ENCODE measurements around the gene MACF1. TPM values are rescaled to one million over a fixed set of nuclear protein-coding genes. Genes with fewer than 3 reads are reported as not detected.
A peak's percentile ranks its signal among the peaks of the same experiment; 100 is the strongest.

Gene MACF1
- polyA plus RNA-seq, 6 donors from 2014 or later = 9.1 to 96.3 (median 29.5) TPM

- H3K36me3 Mint-ChIP-seq = peaks cover 0 to 4% of the 10 kb centered on the region in 2 donors
- peak overlapping the region in 1 of 6 donors; percentile 58 for H3K27ac Mint-ChIP-seq
Measured at GRCh38 chr1:39397487-39397886, 193.0 kb downstream of the MACF1 start.

GRCh38 chr1:39398278-39399021 is 194.0 kb downstream of the MACF1 start:
- no peaks in the 10 kb centered on the region for H3K9me3 Mint-ChIP-seq
- peaks cover 59 to 70% (median 62%) of the 10 kb centered on the region in 3 donors for H3K4me1 Mint-ChIP-seq
- peak overlapping the region in 4 of 8 donors; percentile 11 to 63 (median 53) for H3K4me3 Mint-ChIP-seq
- peaks cover 0 to 4% of the 10 kb centered on the region in 2 donors for H3K36me3 Mint-ChIP-seq
- peak; percentile 51 to 57 for ATAC-seq (ENCODE audit: low read depth in 2 of 2)
- no peaks in the 10 kb centered on the region for H3K27me3 Mint-ChIP-seq
- peak; percentile 18 for DNase-seq
- H3K27ac Mint-ChIP-seq = peak overlapping the region; percentile 43 to 91 (median 66)

More at GRCh38 chr1:39397487-39397886, 193.0 kb downstream of the MACF1 start:
- H3K4me3 Mint-ChIP-seq = no peak overlapping the region
- ATAC-seq (ENCODE audit: low read depth in 2 of 2) (no peak), DNase-seq (no peak)
- no peaks in the 10 kb centered on the region for H3K27me3 Mint-ChIP-seq
- peaks cover 53 to 66% (median 60%) of the 10 kb centered on the region in 3 donors for H3K4me1 Mint-ChIP-seq
- H3K9me3 Mint-ChIP-seq = no peaks in the 10 kb centered on the region

GRCh38 chr1:39401106-39401505 is 196.6 kb downstream of the MACF1 start:
- Mint-ChIP-seq H3K27me3 (no peaks in the 10 kb centered on the region), H3K27ac (no peak overlapping the region), H3K36me3 (peaks cover 0 to 4% of the 10 kb centered on the region in 2 donors), H3K4me1 (peaks cover 39 to 44% (median 43%) of the 10 kb centered on the region in 3 donors), H3K9me3 (no peaks in the 10 kb centered on the region), H3K4me3 (no peak overlapping the region)
- ATAC-seq (ENCODE audit: low read depth in 2 of 2) (no peak), DNase-seq (no peak)

- Mint-ChIP-seq H3K4me3 (peak overlapping the region in 1 of 8 donors; percentile 73), H3K27ac (no peak overlapping the region), H3K36me3 (peaks cover 0 to 2% of the 10 kb centered on the region in 2 donors), H3K27me3 (no peaks in the 10 kb centered on the region), H3K9me3 (no peaks in the 10 kb centered on the region), H3K4me1 (peaks cover 19 to 34% (median 24%) of the 10 kb centered on the region in 3 donors)
- ATAC-seq (ENCODE audit: low read depth in 2 of 2) = no peak
- no peak for DNase-seq
Measured at GRCh38 chr1:39404876-39405275, 200.4 kb downstream of the MACF1 start.

GRCh38 chr1:39405358-39405757 is 200.9 kb downstream of the MACF1 start:
- no peaks in the 10 kb centered on the region for H3K36me3 Mint-ChIP-seq
- DNase-seq (no peak), ATAC-seq (ENCODE audit: low read depth in 2 of 2) (no peak)
- peak overlapping the region in 3 of 8 donors; percentile 53 to 77 (median 73) for H3K4me3 Mint-ChIP-seq
- H3K27ac Mint-ChIP-seq = no peak overlapping the region
- peaks cover 21 to 36% (median 28%) of the 10 kb centered on the region in 3 donors for H3K4me1 Mint-ChIP-seq
- no peaks in the 10 kb centered on the region for H3K27me3 Mint-ChIP-seq
- no peaks in the 10 kb centered on the region for H3K9me3 Mint-ChIP-seq

GRCh38 chr1:39406533-39407450 is 202.3 kb downstream of the MACF1 start:
- Mint-ChIP-seq H3K36me3 (no peaks in the 10 kb centered on the region), H3K27me3 (no peaks in the 10 kb centered on the region), H3K4me3 (peak overlapping the region; percentile 88 to 96 (median 90)), H3K27ac (no peak overlapping the region), H3K4me1 (peaks cover 27 to 44% (median 36%) of the 10 kb centered on the region in 3 donors), H3K9me3 (no peaks in the 10 kb centered on the region)
- ATAC-seq (ENCODE audit: low read depth in 2 of 2) (no peak), DNase-seq (no peak)

- no peaks in the 10 kb centered on the region for H3K27me3 Mint-ChIP-seq
- DNase-seq (no peak), ATAC-seq (ENCODE audit: low read depth in 2 of 2) (no peak)
- peak overlapping the region; percentile 88 to 96 (median 90) for H3K4me3 Mint-ChIP-seq
- H3K27ac Mint-ChIP-seq = peak overlapping the region in 1 of 6 donors; percentile 90
- H3K36me3 Mint-ChIP-seq = no peaks in the 10 kb centered on the region
- H3K9me3 Mint-ChIP-seq = no peaks in the 10 kb centered on the region
- peaks cover 28 to 45% (median 36%) of the 10 kb centered on the region in 3 donors for H3K4me1 Mint-ChIP-seq
Measured at GRCh38 chr1:39407510-39407895, 203.0 kb downstream of the MACF1 start.

GRCh38 chr1:39407896-39408640 is 203.6 kb downstream of the MACF1 start:
- H3K4me1 Mint-ChIP-seq = peaks cover 24 to 40% (median 33%) of the 10 kb centered on the region in 3 donors

GRCh38 chr1:39408641-39409054 is 204.2 kb downstream of the MACF1 start:
- no peaks in the 10 kb centered on the region for H3K27me3 Mint-ChIP-seq
- no peaks in the 10 kb centered on the region for H3K36me3 Mint-ChIP-seq
- peak overlapping the region in 1 of 6 donors; percentile 71 for H3K27ac Mint-ChIP-seq
- peaks cover 19 to 40% (median 30%) of the 10 kb centered on the region in 3 donors for H3K4me1 Mint-ChIP-seq
- peak; percentile 72 for DNase-seq
- no peaks in the 10 kb centered on the region for H3K9me3 Mint-ChIP-seq
- H3K4me3 Mint-ChIP-seq = peak overlapping the region; percentile 88 to 96 (median 90)
- ATAC-seq (ENCODE audit: low read depth in 2 of 2) = peak; percentile 77 to 79

More at GRCh38 chr1:39407896-39408640, 203.6 kb downstream of the MACF1 start:
- no peaks in the 10 kb centered on the region for H3K9me3 Mint-ChIP-seq
- H3K27me3 Mint-ChIP-seq = no peaks in the 10 kb centered on the region
- H3K36me3 Mint-ChIP-seq = no peaks in the 10 kb centered on the region
- peak overlapping the region in 5 of 6 donors; percentile 60 to 93 (median 90) for H3K27ac Mint-ChIP-seq
- DNase-seq (peak; percentile 11), ATAC-seq (ENCODE audit: low read depth in 2 of 2) (no peak)
- H3K4me3 Mint-ChIP-seq = peak overlapping the region; percentile 88 to 96 (median 90)

- Mint-ChIP-seq H3K4me3 (peak overlapping the region; percentile 47 to 94 (median 88)), H3K9me3 (no peaks in the 10 kb centered on the region), H3K4me1 (peaks cover 19 to 42% (median 30%) of the 10 kb centered on the region in 3 donors), H3K27ac (peak overlapping the region in 2 of 6 donors; percentile 9 to 10), H3K27me3 (no peaks in the 10 kb centered on the region), H3K36me3 (no peaks in the 10 kb centered on the region)
- DNase-seq (no peak), ATAC-seq (ENCODE audit: low read depth in 2 of 2) (no peak)
Measured at GRCh38 chr1:39409055-39409816, 204.7 kb downstream of the MACF1 start.

- ATAC-seq (ENCODE audit: low read depth in 2 of 2) = peak; percentile 31 to 46
- no peaks in the 10 kb centered on the region for H3K9me3 Mint-ChIP-seq
- DNase-seq = peak; percentile 46
- peak overlapping the region in 2 of 8 donors; percentile 20 to 40 for H3K4me3 Mint-ChIP-seq
- H3K27ac Mint-ChIP-seq = peak overlapping the region in 1 of 6 donors; percentile 68
- no peaks in the 10 kb centered on the region for H3K27me3 Mint-ChIP-seq
- H3K36me3 Mint-ChIP-seq = no peaks in the 10 kb centered on the region
- H3K4me1 Mint-ChIP-seq = peaks cover 15 to 48% (median 27%) of the 10 kb centered on the region in 3 donors
Measured at GRCh38 chr1:39410915-39411436, 206.5 kb downstream of the MACF1 start.
